Heart right ventricle (tissue), 16 donors: ENCODE measurements around the gene MAPK8IP3. TPM values are rescaled to one million over a fixed set of nuclear protein-coding genes. Genes with fewer than 3 reads are reported as not detected.

Experiments used
- ATAC-seq, 8 donors: fragments of 200-7000 bp; cut with Tn5 transposase; one replicate each; pipeline ENCODE4 v1.9.1; 2020; ENCODE audit warnings: mild to moderate bottlenecking in 8 of 8, moderate library complexity in 8 of 8, moderate number of reproducible peaks in 1 of 8
- DNase-seq, 2 donors: peaks; one replicate each; pipeline ENCODE4 v3.0.0-alpha.2; 2020
- H3K27ac ChIP-seq, 10 donors: fragments of 200-600 bp; sonication (generic) in 2 of 10; one replicate each; pipeline versions ENCODE4 v1.5.0 to v1.8.0; 2020 to 2022; ENCODE audit warnings: mild to moderate bottlenecking in 3 of 10
- H3K27me3 ChIP-seq, 7 donors: fragments of 200-600 bp; one replicate each; pipeline ENCODE4 v1.8.0; 2021 to 2022; ENCODE audit warnings: mild to moderate bottlenecking in 2 of 7
- H3K36me3 ChIP-seq, 9 donors: fragments of 200-600 bp; sonication (generic) in 1 of 9; one replicate each; pipeline versions ENCODE4 v1.5.0 to v1.8.0; 2020 to 2022; ENCODE audit warnings: mild to moderate bottlenecking in 2 of 9
- H3K4me1 ChIP-seq, 9 donors: fragments of 200-600 bp; sonication (generic) in 1 of 9; one replicate each; pipeline versions ENCODE4 v1.5.0 to v1.8.0; 2020 to 2022; ENCODE audit warnings: mild to moderate bottlenecking in 4 of 9
- H3K4me3 ChIP-seq, 10 donors: fragments of 200-600 bp; sonication (generic) in 2 of 10; one replicate each; pipeline versions ENCODE4 v1.5.0 to v1.8.0; 2020 to 2022; ENCODE audit warnings: mild to moderate bottlenecking in 7 of 10, moderate library complexity in 2 of 10
- H3K9me3 ChIP-seq, 11 donors: fragments of 200-600 bp in 10 of 11; sonication (generic) in 2 of 11; one replicate each; pipeline versions ENCODE4 v1.5.0 to v1.8.0; 2013 to 2022; ENCODE audit warnings: mild to moderate bottlenecking in 2 of 11, control low read depth in 1 of 11, moderate library complexity in 1 of 11
- CTCF ChIP-seq, 9 donors: fragments of 200-600 bp; sonication (generic) in 2 of 9; IDR thresholded peaks; one replicate each; pipeline versions ENCODE4 v1.5.0 to v1.8.0; 2021 to 2022; ENCODE audit warnings: antibody characterized with exemption in 9 of 9, mild to moderate bottlenecking in 5 of 9, moderate library complexity in 1 of 9
- WGBS, 2 donors: extraction: QIAGEN DNeasy Blood & Tissue Kit; methylation state at CpG; one replicate each; pipeline ENCODE4 v1.1.7; 2013; ENCODE audit warnings: inconsistent platforms in 1 of 2; 5-methylcytosine and 5-hydroxymethylcytosine counted together
- intact Hi-C, 10 donors: fragments of 100-400 bp; cut with DNase I; formaldehyde crosslinking; loops; one replicate each; pipeline versions ENCODE4 v1.11.1 to v1.14.2; 2022
- polyA plus RNA-seq, 2 donors: library from polyadenylated mRNA; stranded (reverse); fragments of 200-250 nt; gene quantifications; one replicate each; pipeline ENCODE4 v1.2.3, GENCODE V29; 2013
- total RNA-seq, 10 donors: library from RNA; stranded (reverse); fragmentation: NEBNext Ultra II Directional in 3 of 10; extraction: Animal tissue kit (Norgen Biotek cat#: 25700) in 3 of 10; gene quantifications; one replicate each; pipeline versions ENCODE4 v1.2.1 to v1.2.4, GENCODE V29; 2021 to 2023
- donor health status: Arrhythmogenic right ventricular cardiomyopathy.
- donor health status: ischemic (EF 13 %, LVEDD 7.1; RV severe dilation, severe dysfunction).
- donor health status: healthy with polysubstance abuse.
- donor health status: DM: no; HTN: yes; CAD: no.
- donor health status: DM: no; HTN: no; CAD: no.
- donor health status: ischemic (EF 25% LVEDD 6.9; RV normal size, moderate dysfunction).
- donor health status: ischemic (EF 25% LVEDD 5.7; RV mildly dilated, moderate dysfunction).
- donor health status: healthy.
- donor health status: DM: yes; HTN: yes; CAD: no.
- donor health status: Ischemic cardiomyopathy.
- donor health status: ischemic (EF 35%, LVEDD 5.7; RV mildly dilated, moderate dysfunction).
- donor health status: nonischemic (EF 11% LVEDD 7.7; RV severe dilation, severe dysfunction).
- donor health status: DM: yes; HTN: yes; CAD: no.
- donor health status: PGD.
- donor health status: ischemic (EF 29% LVEDD 5.4; RV normal size, mild dysfunction).
- donor health status: nonischemic (EF 23%, LVEDD 6.1; RV moderate dilation, normal function).

MAPK8IP3 gene
- total and polyA plus RNA-seq, 12 donors, result 31.2 to 126 (median 71.7) TPM

GRCh38 chr16:1669698-1670097 is 36.3 kb upstream of the MAPK8IP3 start:
- intact Hi-C loops, result no loop called here
- H3K27ac ChIP-seq, result no peak overlapping the region
- no peaks in the 10 kb centered on the region for H3K9me3 ChIP-seq
- ATAC-seq (no peak), DNase-seq (no peak)
- no peaks in the 10 kb centered on the region for H3K4me1 ChIP-seq
- no peak for TF ChIP-seq CTCF (IDR thresholded peaks at IDR 0.05)
- 94% methylated on average over 7 of the region's 7 CpGs for WGBS, 2 donors
- no peak overlapping the region for H3K4me3 ChIP-seq
- H3K27me3 ChIP-seq, result no peaks in the 10 kb centered on the region
- peaks cover 10 to 98% (median 86%) of the 10 kb centered on the region in 9 donors for H3K36me3 ChIP-seq

GRCh38 chr16:1670371-1670770 is 35.6 kb upstream of the MAPK8IP3 start:
- H3K4me1 ChIP-seq, result no peaks in the 10 kb centered on the region
- no peak overlapping the region for H3K27ac ChIP-seq
- no peak for DNase-seq
- 96 to 97% methylated on average over 19 of the region's 19 CpGs for WGBS, 2 donors
- peaks cover 10 to 98% (median 85%) of the 10 kb centered on the region in 9 donors for H3K36me3 ChIP-seq
- ATAC-seq, result no peak
- TF ChIP-seq CTCF (IDR thresholded peaks at IDR 0.05), result no peak
- intact Hi-C loops, result no loop called here
- no peak overlapping the region for H3K4me3 ChIP-seq
- H3K27me3 ChIP-seq, result no peaks in the 10 kb centered on the region
- no peaks in the 10 kb centered on the region for H3K9me3 ChIP-seq

GRCh38 chr16:1670866-1671265 is 35.1 kb upstream of the MAPK8IP3 start:
- Histone ChIP-seq H3K4me1 (no peaks in the 10 kb centered on the region), H3K4me3 (no peak overlapping the region), H3K27ac (no peak overlapping the region), H3K9me3 (no peaks in the 10 kb centered on the region), H3K36me3 (peaks cover 10 to 98% (median 82%) of the 10 kb centered on the region in 9 donors), H3K27me3 (no peaks in the 10 kb centered on the region)
- no peak for TF ChIP-seq CTCF (IDR thresholded peaks at IDR 0.05)
- DNase-seq (no peak), ATAC-seq (no peak)
- intact Hi-C loops, result no loop called here
- 97 to 98% methylated on average over 7 of the region's 7 CpGs for WGBS, 2 donors

GRCh38 chr16:1673424-1674151 is 32.4 kb upstream of the MAPK8IP3 start:
- Histone ChIP-seq H3K36me3 (peaks cover 0 to 77% (median 56%) of the 10 kb centered on the region in 9 donors), H3K4me3 (no peak overlapping the region), H3K27ac (no peak overlapping the region), H3K4me1 (peaks cover 0 to 7% (median 0%) of the 10 kb centered on the region in 9 donors), H3K9me3 (no peaks in the 10 kb centered on the region), H3K27me3 (no peaks in the 10 kb centered on the region)
- TF ChIP-seq CTCF (IDR thresholded peaks at IDR 0.05), result no peak
- ATAC-seq (no peak), DNase-seq (no peak)
- WGBS, 2 donors, result 79 to 81% methylated on average over 26 of the region's 26 CpGs
- intact Hi-C loops, result no loop called here
